Stimulated activated CD4-positive, alpha-beta T cell treated with anti-CD3 and anti-CD28 coated beads, Interleukin-15, amount 100 ng/mL, for 48 hours (primary cell): Measurements from ENCODE around the gene HOMEZ.

ENCODE experiments used
- DNase-seq, 2 donors: peaks; one replicate each; pipeline ENCODE4 v3.0.0-alpha.2; 2020; ENCODE audit warnings: low read depth in 2 of 2

HOMEZ gene

DNA sequence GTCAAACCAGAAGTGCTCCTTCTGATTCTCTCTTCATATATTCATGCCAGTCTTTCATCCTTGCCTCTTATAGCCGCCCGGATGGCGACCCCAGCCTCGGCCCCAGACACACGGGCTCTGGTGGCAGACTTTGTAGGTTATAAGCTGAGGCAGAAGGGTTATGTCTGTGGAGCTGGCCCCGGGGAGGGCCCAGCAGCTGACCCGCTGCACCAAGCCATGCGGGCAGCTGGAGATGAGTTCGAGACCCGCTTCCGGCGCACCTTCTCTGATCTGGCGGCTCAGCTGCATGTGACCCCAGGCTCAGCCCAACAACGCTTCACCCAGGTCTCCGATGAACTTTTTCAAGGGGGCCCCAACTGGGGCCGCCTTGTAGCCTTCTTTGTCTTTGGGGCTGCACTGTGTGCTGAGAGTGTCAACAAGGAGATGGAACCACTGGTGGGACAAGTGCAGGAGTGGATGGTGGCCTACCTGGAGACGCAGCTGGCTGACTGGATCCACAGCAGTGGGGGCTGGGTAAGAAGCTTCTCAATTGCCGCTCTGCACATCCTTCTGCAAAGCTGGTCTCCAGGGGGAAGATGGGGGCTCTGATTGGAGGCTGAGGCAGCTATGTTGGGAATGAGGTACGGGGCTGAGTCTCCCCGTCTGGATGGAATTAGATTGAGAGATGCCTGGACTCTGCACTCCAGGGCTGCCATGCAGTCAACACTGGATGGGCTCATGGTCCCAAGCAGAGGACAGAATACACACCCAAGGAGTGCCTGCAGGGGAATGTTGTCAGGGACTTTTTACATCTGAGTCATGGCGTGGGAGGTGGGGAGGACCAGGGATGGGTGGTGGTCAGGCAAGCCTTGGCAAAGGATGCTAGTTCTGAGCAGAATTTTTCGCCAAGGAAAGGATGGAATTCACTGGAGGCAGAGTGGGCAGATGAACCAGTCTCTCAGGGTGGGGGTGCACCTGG is 22.0 kb upstream of the HOMEZ start:
- DNase-seq = no peak

DNA sequence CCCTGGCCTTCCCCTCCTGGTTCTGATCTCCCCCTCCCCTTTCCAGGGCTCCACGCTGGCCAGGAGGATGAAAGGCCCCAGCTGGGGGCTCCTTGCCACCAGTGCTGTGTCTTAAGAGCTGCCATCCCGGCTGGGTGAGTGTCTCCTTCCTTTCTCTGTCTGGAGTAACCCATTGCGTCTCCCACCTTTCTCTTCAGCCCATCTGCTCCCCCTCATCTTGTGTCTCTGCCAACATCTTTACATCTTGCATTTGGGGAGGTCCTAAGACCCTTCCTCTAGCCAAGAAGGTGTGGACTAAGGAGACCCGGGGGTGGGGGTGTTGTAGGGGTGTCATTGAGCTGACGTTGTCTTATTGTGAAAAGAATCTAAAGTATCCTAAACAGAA is 21.2 kb upstream of the HOMEZ start:
- no peak for DNase-seq

DNA sequence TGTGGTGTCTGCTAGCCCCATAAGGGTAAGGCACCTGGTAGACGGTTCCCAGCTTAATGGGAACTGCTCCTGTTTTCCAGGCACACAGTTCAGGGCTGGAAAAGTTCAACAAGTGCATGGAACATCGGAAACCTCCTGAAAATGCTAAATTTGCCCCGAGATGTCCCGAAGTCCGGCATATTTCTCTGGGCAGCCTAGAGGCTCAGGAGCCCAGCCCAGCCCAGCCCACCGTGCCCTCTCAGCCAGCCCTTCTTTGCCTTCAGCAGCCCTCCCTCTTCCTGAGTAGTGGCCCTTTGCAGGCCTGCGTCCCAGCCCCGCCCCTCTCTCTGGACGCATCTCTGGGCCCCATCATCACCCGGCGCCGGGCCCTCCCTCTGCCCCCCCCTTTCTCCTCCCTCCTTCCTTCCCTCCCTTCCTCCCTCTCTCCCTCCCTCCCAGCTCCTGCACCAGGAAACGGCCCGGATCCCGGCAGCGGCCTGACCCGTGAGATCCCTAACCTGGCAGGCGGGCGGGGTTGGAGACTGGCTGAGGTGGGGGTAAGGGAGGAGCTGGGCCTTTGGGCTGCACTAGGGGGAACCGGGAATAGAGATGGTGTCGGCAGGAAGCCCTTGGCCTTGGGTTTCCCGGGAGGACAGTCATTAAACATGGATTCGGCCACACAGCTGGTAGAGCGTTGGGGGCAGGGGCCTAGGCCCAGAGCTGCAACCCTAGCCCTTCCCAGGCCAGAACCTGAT is 20.6 kb upstream of the HOMEZ start, which contains the start of gene BCL2L2:
Gene BCL2L2, plus strand, starts transcription at position 422 of the 734 bp plus-strand sequence. CDS start 935 bp downstream, outside the sequence.
- DNase-seq = no peak

DNA sequence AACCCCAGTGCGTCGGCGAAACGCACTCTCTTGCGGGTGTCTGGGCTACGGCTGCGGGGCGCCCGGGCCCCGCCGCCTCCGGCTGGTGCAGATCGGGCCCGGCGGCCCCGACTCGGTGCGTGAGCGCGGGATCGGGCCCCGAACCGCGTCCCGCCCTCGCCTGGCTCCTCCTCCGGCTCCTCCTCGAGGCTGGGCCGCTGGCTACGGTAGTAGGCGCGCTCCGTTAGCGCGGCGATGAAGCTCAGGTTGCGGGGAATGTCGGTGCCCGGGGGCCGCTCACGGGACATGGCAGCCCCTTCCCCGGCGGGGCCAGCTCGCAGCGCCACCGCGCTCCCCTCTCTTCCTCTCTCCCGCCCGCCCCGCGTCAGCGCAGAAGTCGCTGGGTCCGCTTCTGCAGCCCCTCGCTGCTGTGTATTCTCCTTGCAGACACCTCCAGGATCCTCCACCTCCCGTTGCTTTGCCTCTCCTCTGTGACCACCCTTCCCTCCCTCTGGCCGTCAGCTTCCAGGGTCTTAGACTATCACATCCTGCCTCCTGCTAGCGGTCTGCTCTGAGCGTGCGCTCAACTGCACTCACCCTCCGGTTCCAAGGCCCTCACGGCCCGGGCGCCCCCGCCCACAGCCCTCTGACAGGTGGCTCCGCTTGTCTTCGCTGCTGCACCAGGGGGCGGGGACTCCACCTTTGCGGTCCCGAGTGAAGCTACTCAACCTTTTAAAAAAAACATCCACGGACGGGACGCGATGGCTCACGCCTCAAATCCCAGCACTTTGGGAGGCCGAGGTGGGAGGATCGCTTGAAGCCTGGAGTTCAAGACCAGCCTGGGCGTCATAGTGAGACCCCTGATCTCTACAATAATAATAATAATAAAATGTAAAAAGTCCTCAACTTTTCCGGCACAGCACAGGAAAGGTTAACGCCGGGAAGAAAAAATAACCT is 16.6 kb upstream of the HOMEZ start, which contains the start of gene PPP1R3E:
Gene PPP1R3E, minus strand, starts transcription at position 570 of the 936 bp plus-strand sequence. Its CDS starts 283 bp downstream, at position 287.
- DNase-seq = peak; percentile 84 to 92

DNA sequence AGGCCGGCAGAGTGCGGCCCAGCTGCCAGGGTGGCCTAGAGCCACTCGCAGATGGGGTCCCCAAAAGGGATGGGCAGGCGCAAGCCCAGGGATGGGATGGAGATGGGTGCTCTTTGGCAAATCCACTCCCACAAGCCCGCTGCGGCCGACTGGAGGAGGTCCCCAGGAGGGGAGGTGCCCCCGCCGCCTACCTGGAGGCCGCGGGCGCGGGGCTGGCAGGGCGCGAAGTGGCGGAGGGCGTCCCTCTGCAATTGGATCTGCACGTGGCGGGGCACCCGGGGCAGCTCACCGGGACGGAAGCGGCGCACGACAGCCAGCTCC is 16.0 kb upstream of the HOMEZ start:
- no peak for DNase-seq

DNA sequence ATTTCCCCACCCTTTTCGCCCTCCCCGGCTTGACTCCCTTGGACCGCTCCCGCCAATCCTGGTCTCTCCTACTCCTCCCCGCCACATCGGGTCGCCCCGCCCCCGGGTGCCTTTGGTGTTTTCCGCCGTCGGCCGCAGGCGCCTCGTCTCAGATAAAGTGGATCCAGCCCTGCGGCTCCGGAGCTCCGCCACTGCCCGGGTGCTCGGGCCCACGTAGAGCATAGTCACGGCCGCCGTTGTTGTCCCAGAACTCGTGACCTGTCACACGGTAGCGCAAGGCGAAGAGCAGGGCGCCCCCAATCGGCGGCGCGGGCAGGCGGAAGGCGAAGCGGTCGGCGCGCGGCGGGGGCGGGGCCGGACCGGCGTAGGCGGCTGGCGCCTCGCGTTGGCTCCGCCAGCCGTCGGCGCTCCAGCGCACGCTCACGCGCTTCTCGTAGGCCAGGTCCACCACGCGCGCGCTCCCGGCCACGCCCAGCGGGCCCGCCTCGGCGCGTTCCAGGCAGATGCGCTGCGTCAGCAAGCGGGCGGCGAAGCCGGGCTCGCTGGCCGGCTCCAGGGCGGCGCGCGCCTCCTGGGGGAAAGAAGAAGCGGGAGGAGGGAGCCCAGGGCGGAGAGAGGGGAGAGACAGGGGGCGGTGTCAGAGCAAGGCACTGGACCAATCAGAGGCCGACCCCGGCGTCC is 15.5 kb upstream of the HOMEZ start:
- DNase-seq = peak; percentile 93 to 96

DNA sequence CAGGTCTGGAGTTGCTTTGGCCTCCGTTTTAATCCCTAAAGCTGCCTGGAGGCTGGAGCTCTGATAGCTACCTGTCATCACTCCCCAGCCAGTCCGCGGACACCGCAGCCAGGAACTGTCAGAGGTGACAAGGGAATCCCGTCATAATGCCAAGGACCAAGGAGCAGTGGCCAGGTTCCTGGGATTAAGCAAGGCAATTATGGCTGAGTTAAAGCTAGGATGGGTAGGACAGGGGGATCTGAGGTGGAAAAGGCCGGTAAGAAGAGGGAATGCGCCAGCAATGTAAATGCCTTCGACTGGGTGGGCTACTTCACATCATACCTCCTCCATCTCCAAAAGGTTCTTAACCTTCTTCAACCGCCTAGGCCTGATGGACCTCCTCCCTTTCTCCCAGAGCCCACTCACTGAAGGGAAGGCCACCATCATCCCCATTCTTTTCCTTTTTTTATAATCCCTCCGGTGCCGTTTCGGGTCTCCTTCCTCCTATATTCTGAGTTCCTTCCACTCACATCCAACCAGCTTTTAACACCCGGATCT is 14.8 kb upstream of the HOMEZ start:
- DNase-seq = no peak

DNA sequence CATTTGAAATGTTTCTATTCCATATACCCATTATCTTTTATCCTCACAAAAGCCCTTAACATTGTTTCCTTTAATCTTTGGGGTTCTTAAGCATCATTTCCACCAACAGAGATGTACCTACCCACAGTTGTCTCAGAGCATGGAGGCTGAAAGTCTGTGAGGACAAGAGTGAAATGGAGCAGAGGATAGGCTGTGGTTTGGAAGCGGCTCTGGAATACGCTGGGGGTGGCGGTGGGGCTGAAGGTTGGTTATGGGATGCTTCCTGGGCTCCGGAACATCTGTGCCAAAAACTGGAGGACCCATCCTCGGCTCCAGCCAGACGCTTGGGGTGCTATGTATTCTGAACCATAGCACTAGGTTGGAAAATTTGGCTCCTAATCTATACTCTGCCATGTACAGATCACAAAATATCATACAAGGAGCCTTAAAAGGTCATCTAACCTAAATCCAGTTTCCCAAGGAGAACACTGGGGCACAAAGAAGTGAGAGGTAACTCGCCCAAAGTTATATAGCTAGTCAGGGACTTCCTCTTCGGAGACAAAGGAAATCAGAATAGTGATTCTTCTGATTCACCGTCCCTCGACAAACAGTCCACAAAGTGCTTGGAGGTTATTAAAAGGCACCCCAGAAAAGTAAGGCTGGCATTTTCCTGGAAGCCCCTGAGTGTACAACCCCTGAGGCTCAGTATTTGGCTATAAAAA is 14.2 kb upstream of the HOMEZ start:
- DNase-seq = no peak

DNA sequence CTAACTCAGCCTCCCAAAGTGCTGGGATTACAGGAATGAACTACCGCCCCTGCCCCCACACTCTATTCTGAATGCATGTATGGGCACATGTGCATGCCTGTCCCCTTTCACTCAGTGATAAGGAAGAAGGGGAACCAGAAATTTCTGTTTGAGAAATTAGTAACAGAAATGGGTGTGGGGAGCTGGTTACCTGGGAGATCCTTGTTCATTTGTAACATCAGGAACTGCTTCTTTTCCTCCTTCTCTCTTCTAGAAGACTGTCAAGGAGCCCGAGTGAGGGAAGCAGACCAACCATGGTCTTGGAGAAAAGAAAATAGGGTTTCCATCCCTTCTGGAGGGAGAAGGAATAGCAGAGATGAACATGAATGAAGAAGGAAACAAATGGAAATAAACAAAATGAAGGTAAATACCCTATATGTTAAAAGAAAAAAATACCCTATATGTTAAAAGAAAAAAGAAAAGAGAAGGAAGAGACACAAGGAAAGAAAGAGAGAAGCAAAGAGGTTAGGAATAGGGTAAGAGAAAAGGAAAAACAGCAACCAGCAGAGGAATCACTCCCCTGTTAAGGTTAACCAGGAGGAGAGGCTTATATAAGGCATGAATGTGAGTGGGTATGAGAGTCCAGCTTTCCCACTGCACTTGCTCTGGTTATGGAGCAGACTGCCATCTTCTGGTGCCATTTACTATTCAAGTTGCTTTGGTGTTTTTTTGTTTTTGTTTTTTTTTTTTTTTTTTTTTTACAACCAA is 13.5 kb upstream of the HOMEZ start:
- no peak for DNase-seq

DNA sequence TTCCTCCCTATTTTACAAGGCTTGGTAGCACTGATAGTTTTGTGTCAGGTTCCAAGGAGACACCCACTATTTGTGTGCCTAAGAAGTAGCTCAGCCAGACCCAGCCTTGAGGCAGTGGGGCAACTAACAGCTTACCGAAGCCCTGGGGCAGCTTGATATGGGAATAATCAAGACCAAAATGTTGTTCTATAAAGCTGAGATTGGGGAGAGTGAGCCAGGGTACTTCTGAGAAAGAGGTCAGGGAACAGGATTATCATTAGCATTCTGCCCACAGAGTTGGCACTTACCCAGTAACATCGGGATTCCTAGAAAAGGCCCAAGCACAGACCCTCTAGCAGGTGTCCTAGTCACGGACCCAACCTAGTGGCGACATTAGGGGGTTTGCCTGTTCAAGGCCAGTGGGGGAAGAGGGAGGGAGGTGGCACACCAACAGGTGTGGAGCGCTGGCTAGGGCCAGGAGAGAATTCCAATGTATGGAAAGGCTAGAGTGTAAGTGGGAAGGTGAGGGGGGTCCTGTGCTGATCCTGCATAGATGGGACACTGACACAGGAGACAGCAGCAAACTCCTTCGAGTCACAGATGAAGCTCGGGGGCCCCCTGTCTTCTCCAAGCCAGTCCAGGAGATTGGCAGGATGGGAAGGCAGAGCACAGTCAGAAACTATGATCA is 11.8 kb upstream of the HOMEZ start:
- no peak for DNase-seq

DNA sequence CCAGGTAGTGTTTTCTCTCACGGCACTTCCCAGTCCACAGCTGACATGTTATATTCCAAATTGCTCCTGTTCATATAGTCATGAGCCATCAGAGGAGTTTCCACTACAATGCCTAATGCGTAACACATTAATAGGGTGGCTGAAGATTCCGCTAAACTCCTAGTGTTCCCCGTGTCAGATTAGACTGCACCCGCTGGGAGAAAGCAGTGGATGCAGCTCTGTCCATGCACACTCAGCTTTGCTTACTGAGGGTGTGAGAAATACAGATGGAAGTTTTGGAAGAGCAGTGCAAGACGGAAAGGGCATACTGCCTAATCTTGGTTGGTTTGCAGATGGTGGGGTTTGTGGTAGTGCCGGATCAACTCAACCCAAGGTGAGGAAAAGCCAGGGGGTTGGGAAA is 11.2 kb upstream of the HOMEZ start:
- DNase-seq = no peak

DNA sequence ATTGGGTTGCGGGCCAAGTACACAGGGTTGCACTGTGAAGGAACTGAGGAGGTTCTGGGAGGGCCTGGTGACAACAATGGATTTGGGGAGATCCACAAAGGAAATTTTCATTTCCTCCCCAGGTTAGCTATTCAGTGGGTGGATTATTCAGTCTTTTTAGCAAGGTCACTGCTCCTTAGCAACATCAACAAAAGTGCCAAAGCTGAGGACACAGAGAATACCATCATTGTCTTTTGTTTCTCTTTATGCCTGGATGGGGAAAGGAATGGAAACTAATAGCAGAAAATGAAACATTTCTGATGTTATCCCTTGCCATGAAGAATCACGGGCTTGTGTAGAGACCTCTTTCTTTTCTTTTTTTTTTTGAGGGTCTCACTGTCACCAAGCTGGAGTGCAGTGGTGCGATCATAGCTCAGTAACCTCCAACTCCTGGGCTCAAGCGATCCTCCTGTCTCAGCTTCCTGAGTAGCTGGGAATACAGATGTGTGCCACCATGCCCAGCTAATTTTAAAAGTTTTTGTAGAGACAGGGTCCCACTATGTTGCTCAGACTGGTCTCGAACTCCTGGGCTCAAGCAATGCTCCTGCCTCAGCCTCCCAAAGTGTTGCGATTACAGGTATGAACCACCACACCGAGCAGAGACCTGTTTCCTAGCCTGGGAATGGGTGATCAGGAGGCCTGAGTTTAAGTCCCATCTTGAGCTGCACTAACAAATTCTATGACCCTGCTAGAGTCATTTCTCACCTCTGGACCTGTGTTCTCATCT is 10.3 kb upstream of the HOMEZ start:
- DNase-seq = no peak

DNA sequence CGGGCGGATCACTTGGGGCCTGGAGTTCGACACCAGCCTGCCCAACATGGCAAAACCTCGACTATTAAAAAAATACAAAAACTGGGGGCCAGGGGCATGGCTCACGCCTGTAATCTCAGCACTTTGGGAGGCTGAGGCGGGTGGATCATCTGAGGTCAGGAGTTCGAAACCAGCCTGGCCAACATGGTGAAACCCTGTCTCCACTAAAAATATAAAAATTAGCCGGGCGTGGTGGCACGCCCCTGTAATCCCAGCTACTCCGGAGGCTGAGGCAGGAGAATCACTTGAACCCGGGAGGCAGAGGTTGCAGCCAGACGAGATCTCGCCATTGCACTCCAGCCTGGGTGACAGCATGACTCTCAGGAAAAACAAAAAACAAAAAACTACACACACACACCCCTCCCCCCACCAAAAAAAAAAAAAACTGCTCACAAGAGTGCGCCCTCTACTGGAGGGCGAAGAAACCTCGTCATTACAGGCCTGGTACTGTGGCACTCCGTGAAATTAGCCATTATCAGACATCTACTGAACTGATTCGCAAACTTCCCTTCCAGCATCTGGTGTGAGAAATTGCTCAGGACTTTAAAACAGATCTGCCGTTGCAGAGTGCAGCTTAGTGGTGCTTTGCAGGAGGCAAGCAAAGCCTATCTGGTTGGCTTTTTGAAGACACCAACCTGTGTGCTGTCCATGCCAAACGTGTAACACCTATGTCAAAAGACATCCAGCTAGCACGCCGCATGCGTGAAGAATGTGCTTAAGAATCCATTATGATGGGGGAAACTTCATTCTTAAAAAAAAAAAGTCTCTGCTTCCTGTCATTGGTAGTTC is 9.0 kb upstream of the HOMEZ start:
- DNase-seq = peak in 1 of 2 donors; percentile 20

DNA sequence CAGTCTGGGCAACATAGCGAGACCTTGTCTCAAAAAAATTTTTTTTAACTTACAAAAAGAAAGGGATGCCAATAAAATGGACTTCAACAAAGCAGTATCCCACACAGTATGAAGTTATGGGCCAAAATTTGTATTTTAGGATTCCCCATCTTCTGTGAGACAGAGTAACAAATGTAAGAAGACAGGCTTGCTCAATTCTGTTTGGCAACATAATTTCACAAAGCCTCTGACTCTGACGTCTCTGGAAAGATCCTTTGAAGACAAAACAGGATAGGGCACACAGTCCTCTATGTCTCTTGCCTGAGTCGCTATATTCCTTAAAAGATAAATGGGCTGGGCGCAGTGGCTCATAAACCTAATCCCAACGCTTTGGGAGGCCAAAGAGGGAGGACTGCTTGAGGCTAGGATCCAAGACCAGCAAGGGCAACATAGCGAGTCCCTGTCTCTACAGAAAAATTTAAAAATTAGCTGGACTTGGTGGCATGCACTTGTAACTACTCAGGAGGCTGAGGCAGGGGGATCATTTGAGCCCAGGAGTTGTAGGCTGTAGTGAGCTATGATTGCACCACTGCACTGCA is 1.1 kb upstream of the HOMEZ start:
- no peak for DNase-seq

DNA sequence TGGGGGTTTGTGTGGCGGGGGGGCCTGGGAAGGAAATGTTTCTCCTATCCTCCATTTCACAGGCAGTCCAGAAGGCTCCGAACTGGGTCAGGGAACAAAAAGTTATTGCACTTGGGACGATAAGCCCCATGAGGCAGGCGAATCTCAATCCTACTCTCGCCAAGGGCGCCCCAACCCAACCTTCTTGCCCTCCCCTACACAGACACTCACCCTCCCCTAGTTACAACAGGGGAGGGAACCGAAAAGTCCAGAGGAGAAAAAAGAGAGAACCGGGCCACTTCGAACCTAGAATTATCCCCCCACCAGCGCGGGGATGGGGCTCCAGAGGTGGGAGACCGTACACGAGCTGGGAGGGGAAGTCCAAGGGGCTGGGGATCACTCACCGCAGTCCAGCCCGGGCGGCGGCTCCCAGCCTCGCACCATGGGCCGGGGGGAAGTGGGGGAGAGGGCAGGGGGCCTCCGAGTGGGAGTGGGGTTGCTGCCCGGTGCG is 357 bp downstream of the HOMEZ start:
- DNase-seq = no peak

DNA sequence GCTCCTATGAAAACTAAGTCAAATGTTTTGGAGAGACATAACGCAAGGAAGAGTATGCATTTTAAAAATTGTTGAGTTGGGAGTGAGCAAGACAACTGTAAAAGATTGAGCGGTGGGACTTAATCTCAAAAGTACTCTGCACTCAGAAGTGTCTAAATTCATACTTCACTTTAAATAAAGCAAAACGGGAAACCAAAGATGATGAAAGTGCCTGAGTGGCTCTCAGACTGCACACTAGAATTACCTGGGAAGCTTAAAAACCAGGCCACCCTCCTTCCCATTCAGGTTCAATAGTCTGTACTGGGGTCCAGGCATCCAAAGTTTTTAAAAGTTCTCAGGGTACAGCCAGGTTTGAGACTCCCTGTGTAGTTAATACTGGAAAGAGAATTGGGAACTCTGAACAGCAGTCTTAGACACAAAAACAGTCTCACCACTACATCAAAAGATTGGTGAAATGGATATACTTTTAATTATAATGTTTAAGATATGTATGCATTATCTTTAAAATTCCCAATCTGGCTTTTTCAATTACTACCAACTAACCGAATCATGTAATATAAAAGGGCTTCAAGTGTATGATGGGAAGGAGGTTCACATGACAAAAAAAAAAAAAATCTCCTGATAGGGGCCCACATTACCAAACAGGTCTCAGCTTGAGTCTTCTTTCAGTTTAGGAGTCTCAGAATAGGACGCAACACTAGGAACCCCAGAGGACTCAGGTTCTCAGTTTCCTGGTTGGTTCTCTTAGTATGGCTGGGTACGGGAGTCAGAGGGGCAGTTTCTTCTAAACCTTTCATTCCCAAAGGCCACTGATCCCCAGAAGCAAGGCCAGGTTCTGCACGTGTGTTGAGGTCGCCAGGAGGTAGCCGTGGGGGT is 1.0 kb downstream of the HOMEZ start:
- no peak for DNase-seq
